HG02610 (cell line): Measurements from ENCODE around the gene ARHGAP36.

ENCODE experiments used
- ATAC-seq: cut with Tn5 transposase; IDR thresholded peaks from one replicate; pipeline ENCODE4 v1.9.1; 2021; ENCODE audit warnings: mild to moderate bottlenecking, moderate library complexity; ENCODE audit not compliant: unreplicated experiment

ARHGAP36 gene

GRCh38 chrX:131058136-131058868, at the start of gene ARHGAP36:
ARHGAP36 (plus strand) TSS chrX:131058346; CDS start chrX:131081666, 23,320 bp downstream.
- no peak for ATAC-seq

- no peak for ATAC-seq
These were observed 48.0 kb upstream of the ARHGAP36 start for GRCh38 chrX:131010186-131010585.

- ATAC-seq = no peak
These were observed 32.8 kb upstream of the ARHGAP36 start for GRCh38 chrX:131025336-131025735.

GRCh38 chrX:131032354-131033230, 25.6 kb upstream of the ARHGAP36 start:
- no peak for ATAC-seq

GRCh38 chrX:131034063-131034462, 24.1 kb upstream of the ARHGAP36 start:
- ATAC-seq = no peak

GRCh38 chrX:131040781-131041180, 17.4 kb upstream of the ARHGAP36 start:
- no peak for ATAC-seq

GRCh38 chrX:131041667-131042066, 16.5 kb upstream of the ARHGAP36 start:
- ATAC-seq = no peak

- ATAC-seq = no peak
These were observed 12.4 kb upstream of the ARHGAP36 start for GRCh38 chrX:131045726-131046125.

- ATAC-seq = no peak
These were observed 11.6 kb upstream of the ARHGAP36 start for GRCh38 chrX:131046596-131046995.

GRCh38 chrX:131047180-131047579, 11.0 kb upstream of the ARHGAP36 start:
- ATAC-seq = no peak

GRCh38 chrX:131053076-131053475, 5.1 kb upstream of the ARHGAP36 start:
- no peak for ATAC-seq

- ATAC-seq = no peak
These were observed 3.2 kb upstream of the ARHGAP36 start for GRCh38 chrX:131054906-131055305.

GRCh38 chrX:131057706-131058105, 440 bp upstream of the ARHGAP36 start:
- no peak for ATAC-seq

GRCh38 chrX:131059246-131059645, 1.1 kb downstream of the ARHGAP36 start:
- ATAC-seq = no peak

- ATAC-seq = no peak
These were observed 2.0 kb downstream of the ARHGAP36 start for GRCh38 chrX:131060147-131060546.

GRCh38 chrX:131061306-131061705, 3.2 kb downstream of the ARHGAP36 start:
- no peak for ATAC-seq

- ATAC-seq = no peak
These were observed 5.5 kb downstream of the ARHGAP36 start for GRCh38 chrX:131063613-131064012.

- no peak for ATAC-seq
These were observed 8.1 kb downstream of the ARHGAP36 start for GRCh38 chrX:131066237-131066636.

GRCh38 chrX:131067216-131067615, 9.1 kb downstream of the ARHGAP36 start:
- ATAC-seq = no peak

GRCh38 chrX:131067846-131068745, 9.9 kb downstream of the ARHGAP36 start:
- ATAC-seq = no peak
